Liver (tissue), 9 donors: ENCODE measurements around the gene NTMT2. TPM values are rescaled to one million over a fixed set of nuclear protein-coding genes. Genes with fewer than 3 reads are reported as not detected.

Experiments used
- DNase-seq: peaks from one replicate; pipeline ENCODE4 v3.0.0-alpha.2; 2017; ENCODE audit warnings: low spot score
- H3K27ac ChIP-seq, 2 donors: one replicate each; pipeline ENCODE4 v1.7.0; 2013; ENCODE audit warnings: inconsistent platforms in 2 of 2, low read length in 2 of 2, control low read depth in 1 of 2, low read depth in 1 of 2, mild to moderate bottlenecking in 1 of 2
- H3K27me3 ChIP-seq, 4 donors: one replicate each; pipeline versions ENCODE4 v1.6.1 to v1.7.0; 2013; ENCODE audit warnings: low read length in 3 of 4, inconsistent platforms in 1 of 4, mild to moderate bottlenecking in 1 of 4, moderate library complexity in 1 of 4; ENCODE audit not compliant: control insufficient read depth in 4 of 4, insufficient read depth in 4 of 4
- H3K36me3 ChIP-seq, 4 donors: one replicate each; pipeline versions ENCODE4 v1.6.1 to v1.7.0; 2013; ENCODE audit warnings: low read length in 3 of 4, mild to moderate bottlenecking in 3 of 4, low read depth in 1 of 4, moderate library complexity in 1 of 4; ENCODE audit not compliant: control insufficient read depth in 4 of 4, insufficient read depth in 3 of 4
- H3K4me1 ChIP-seq, 4 donors: one replicate each; pipeline versions ENCODE4 v1.6.1 to v1.7.0; 2013; ENCODE audit warnings: low read length in 3 of 4, mild to moderate bottlenecking in 3 of 4, moderate library complexity in 1 of 4; ENCODE audit not compliant: control insufficient read depth in 4 of 4, insufficient read depth in 4 of 4
- H3K4me3 ChIP-seq, 3 donors: one replicate each; pipeline versions ENCODE4 v1.6.1 to v1.7.0; 2013; ENCODE audit warnings: low read length in 3 of 3, control low read depth in 1 of 3, low read depth in 1 of 3, mild to moderate bottlenecking in 1 of 3
- H3K9ac ChIP-seq, 2 donors: one replicate each; pipeline ENCODE4 v1.7.0; 2013; ENCODE audit warnings: low read length in 2 of 2, mild to moderate bottlenecking in 2 of 2, moderate library complexity in 2 of 2, control low read depth in 1 of 2, low read depth in 1 of 2
- H3K9me3 ChIP-seq, 4 donors: one replicate each; pipeline versions ENCODE4 v1.6.1 to v1.7.0; 2013; ENCODE audit warnings: low read length in 3 of 4; ENCODE audit not compliant: control insufficient read depth in 4 of 4
- ATF3 ChIP-seq: IDR thresholded peaks from 2 replicates; pipeline ENCODE4 v1.6.1; 2016; ENCODE audit warnings: antibody characterized with exemption
- EGR1 ChIP-seq, 2 donors: IDR thresholded peaks; 2 replicates each; pipeline ENCODE4 v1.6.1; 2016 to 2018; ENCODE audit warnings: antibody characterized with exemption in 2 of 2, low read depth in 2 of 2
- FOXA1 ChIP-seq: IDR thresholded peaks from 2 replicates; pipeline ENCODE4 v1.6.1; 2016; ENCODE audit warnings: antibody characterized with exemption
- FOXA2 ChIP-seq: IDR thresholded peaks from 2 replicates; pipeline ENCODE4 v1.6.1; 2016; ENCODE audit warnings: antibody characterized with exemption
- GABPA ChIP-seq, 2 donors: IDR thresholded peaks in 1 of 2; conservative IDR thresholded peaks in 1 of 2; 2 replicates each; pipeline ENCODE4 v1.6.1; 2016; ENCODE audit warnings: antibody characterized with exemption in 2 of 2, mild to moderate bottlenecking in 1 of 2, moderate library complexity in 1 of 2
- HNF4A ChIP-seq, 2 donors: conservative IDR thresholded peaks; 2 replicates each; pipeline ENCODE4 v1.6.1; 2016; ENCODE audit warnings: antibody characterized with exemption in 2 of 2, mild to moderate bottlenecking in 2 of 2
- HNF4G ChIP-seq: IDR thresholded peaks from 2 replicates; pipeline ENCODE4 v1.6.1; 2016; ENCODE audit warnings: antibody characterized with exemption
- JUND ChIP-seq, 2 donors: IDR thresholded peaks; 2 replicates each; pipeline ENCODE4 v1.6.1; 2016; ENCODE audit warnings: antibody characterized with exemption in 2 of 2
- NR2F2 ChIP-seq: IDR thresholded peaks from 2 replicates; pipeline ENCODE4 v1.6.1; 2016; ENCODE audit warnings: antibody characterized with exemption
- REST ChIP-seq: IDR thresholded peaks from 2 replicates; pipeline ENCODE4 v1.6.1; 2016; ENCODE audit warnings: antibody characterized with exemption, mild to moderate bottlenecking
- RXRA ChIP-seq, 2 donors: IDR thresholded peaks; 2 replicates each; pipeline ENCODE4 v1.6.1; 2017 to 2018; ENCODE audit warnings: antibody characterized with exemption in 2 of 2, mild to moderate bottlenecking in 1 of 2
- TAF1 ChIP-seq: conservative IDR thresholded peaks from 2 replicates; pipeline ENCODE4 v1.6.1; 2016; ENCODE audit warnings: antibody characterized with exemption, mild to moderate bottlenecking
- YY1 ChIP-seq: IDR thresholded peaks from 2 replicates; pipeline ENCODE4 v1.6.1; 2016; ENCODE audit warnings: antibody characterized with exemption, mild to moderate bottlenecking
- ZBTB33 ChIP-seq: IDR thresholded peaks from 2 replicates; pipeline ENCODE4 v1.6.1; 2016; ENCODE audit warnings: antibody characterized with exemption
- WGBS: extraction: QIAGEN DNeasy Blood & Tissue Kit; methylation state at CpG from one replicate; pipeline ENCODE4 v1.1.7; 2013; 5-methylcytosine and 5-hydroxymethylcytosine counted together
- polyA plus RNA-seq, 2 donors: library from polyadenylated mRNA; stranded (reverse) in 1 of 2; unstranded in 1 of 2; fragments of 200-250 nt in 1 of 2; fragments of >200 nt in 1 of 2; fragmentation: Nextera tagmentation in 1 of 2; extraction: Ambion mirVana in 1 of 2; gene quantifications; one replicate each; pipeline versions ENCODE4 v1.2.1 to v1.2.3, GENCODE V29; 2013 to 2015
- total RNA-seq, 2 donors: library from RNA; depleted of rRNA; stranded (reverse); fragments of >200 nt; gene quantifications; one replicate each; pipeline ENCODE4 v1.2.3, GENCODE V29; 2014
- donor health status: healthy.
- donor health status: healthy.
- donor health status: healthy.
- donor health status: healthy.
- donor health status: healthy.

NTMT2 gene
- total and polyA plus RNA-seq, 4 donors: not detected

GRCh38 chr1:170200621-170201397 lies 55.0 kb downstream of the NTMT2 start:
- 69% methylated on average over 4 of the region's 4 CpGs for WGBS
- no peak for DNase-seq
- peaks cover 0 to 3% (median 0%) of the 10 kb centered on the region in 4 donors for H3K4me1 ChIP-seq
- H3K27me3 ChIP-seq: no peaks in the 10 kb centered on the region
- no peaks in the 10 kb centered on the region for H3K9me3 ChIP-seq
- TF ChIP-seq HNF4A (conservative IDR thresholded peaks at IDR 0.05): peak in 1 of 2 donors; percentile 8
- peak; percentile 46 to 58 for TF ChIP-seq RXRA (IDR thresholded peaks at IDR 0.05)
- no peak for TF ChIP-seq TAF1
- no peak overlapping the region for H3K27ac ChIP-seq
- H3K9ac ChIP-seq: no peak overlapping the region
- H3K4me3 ChIP-seq: no peak overlapping the region
- no peaks in the 10 kb centered on the region for H3K36me3 ChIP-seq

- TF ChIP-seq ZBTB33 (no peak), RXRA (IDR thresholded peaks at IDR 0.05) (no peak), NR2F2 (no peak), ATF3 (no peak), YY1 (no peak), TAF1 (no peak), EGR1 (IDR thresholded peaks at IDR 0.05; ENCODE audit: low read depth in 2 of 2) (no peak), HNF4G (no peak), REST (no peak)
- DNase-seq: no peak
- Histone ChIP-seq H3K36me3 (no peaks in the 10 kb centered on the region), H3K9ac (no peak overlapping the region), H3K9me3 (no peaks in the 10 kb centered on the region), H3K27me3 (no peaks in the 10 kb centered on the region), H3K27ac (no peak overlapping the region), H3K4me1 (peaks cover 0 to 3% (median 0%) of the 10 kb centered on the region in 4 donors), H3K4me3 (no peak overlapping the region)
Measured at GRCh38 chr1:170203693-170204092, 57.9 kb downstream of the NTMT2 start.

- no peaks in the 10 kb centered on the region for H3K36me3 ChIP-seq
- no peaks in the 10 kb centered on the region for H3K27me3 ChIP-seq
- H3K9ac ChIP-seq: no peak overlapping the region
- no peak overlapping the region for H3K4me3 ChIP-seq
- DNase-seq: no peak
- WGBS: 82% methylated on average over 3 of the region's 3 CpGs
- no peaks in the 10 kb centered on the region for H3K9me3 ChIP-seq
- TF ChIP-seq GABPA (IDR thresholded peaks at IDR 0.05 in 1 of 2, conservative IDR thresholded peaks at IDR 0.05 in 1 of 2) (no peak), TAF1 (no peak), ATF3 (no peak), FOXA2 (no peak), FOXA1 (no peak), JUND (IDR thresholded peaks at IDR 0.05) (no peak), REST (no peak)
- H3K4me1 ChIP-seq: peaks cover 0 to 3% (median 0%) of the 10 kb centered on the region in 4 donors
- no peak overlapping the region for H3K27ac ChIP-seq
Measured at GRCh38 chr1:170204121-170204520, 58.4 kb downstream of the NTMT2 start.
